Osteoblast (primary cell): Measurements from ENCODE around the gene OGFOD2. TPM values are rescaled to one million over a fixed set of nuclear protein-coding genes. Genes with fewer than 3 reads are reported as not detected.

Source experiments
- DNase-seq: peaks from one replicate; pipeline ENCODE4 v3.0.0; 2011; ENCODE audit warnings: low spot score, mixed read lengths; ENCODE audit not compliant: insufficient read length; ENCODE audit errors: missing footprints
- H2AFZ ChIP-seq: 2 replicates; pipeline ENCODE4 v1.6.0; 2011; ENCODE audit warnings: mild to moderate bottlenecking, low read length
- H3K27ac ChIP-seq: 2 replicates; pipeline ENCODE4 v1.5.1; 2011; ENCODE audit warnings: mild to moderate bottlenecking, low read depth, low read length, moderate library complexity
- H3K27me3 ChIP-seq: 2 replicates; pipeline ENCODE4 v1.6.0; 2012; ENCODE audit warnings: mild to moderate bottlenecking, control low read depth, inconsistent platforms, low read length, moderate library complexity; ENCODE audit not compliant: insufficient read depth
- H3K36me3 ChIP-seq: 2 replicates; pipeline ENCODE4 v1.5.1; 2011; ENCODE audit warnings: mild to moderate bottlenecking, low read length, control low read depth, moderate library complexity; ENCODE audit not compliant: insufficient read depth
- H3K4me1 ChIP-seq: 2 replicates; pipeline ENCODE4 v1.5.1; 2011; ENCODE audit warnings: mild to moderate bottlenecking, low read length, control low read depth, moderate library complexity; ENCODE audit not compliant: insufficient read depth
- H3K4me2 ChIP-seq: 2 replicates; pipeline ENCODE4 v1.6.0; 2011; ENCODE audit warnings: mild to moderate bottlenecking, low read length; ENCODE audit not compliant: insufficient read depth
- H3K4me3 ChIP-seq: fragments of 200-600 bp; sonication (generic); 3 replicates; pipeline ENCODE4 v1.5.1; 2012; ENCODE audit warnings: mild to moderate bottlenecking, low read length, inconsistent platforms; ENCODE audit not compliant: insufficient read depth
- H3K79me2 ChIP-seq: 2 replicates; pipeline ENCODE4 v1.6.0; 2012; ENCODE audit warnings: mild to moderate bottlenecking, low read length, control low read depth, inconsistent platforms; ENCODE audit not compliant: insufficient read depth
- H3K9me3 ChIP-seq: 2 replicates; pipeline ENCODE4 v1.5.1; 2011; ENCODE audit warnings: low read depth, low read length, control low read depth
- H4K20me1 ChIP-seq: 2 replicates; pipeline ENCODE4 v1.6.0; 2012; ENCODE audit warnings: mild to moderate bottlenecking, low read length, control low read depth; ENCODE audit not compliant: insufficient read depth
- total RNA-seq: library from RNA; depleted of rRNA; stranded (reverse); fragments of >200 nt; gene quantifications from 2 replicates; pipeline ENCODE4 v1.2.3, GENCODE V29; 2012
- TF ChIP-seq, protein P1 (sequence below): IDR thresholded peaks from 2 replicates; pipeline ENCODE4 v1.5.1; 2011; ENCODE audit warnings: mild to moderate bottlenecking, low read depth, low read length, moderate library complexity; ENCODE audit errors: extremely low read depth

Gene OGFOD2
- total RNA-seq, 1 donor: 6.5 TPM

DNA sequence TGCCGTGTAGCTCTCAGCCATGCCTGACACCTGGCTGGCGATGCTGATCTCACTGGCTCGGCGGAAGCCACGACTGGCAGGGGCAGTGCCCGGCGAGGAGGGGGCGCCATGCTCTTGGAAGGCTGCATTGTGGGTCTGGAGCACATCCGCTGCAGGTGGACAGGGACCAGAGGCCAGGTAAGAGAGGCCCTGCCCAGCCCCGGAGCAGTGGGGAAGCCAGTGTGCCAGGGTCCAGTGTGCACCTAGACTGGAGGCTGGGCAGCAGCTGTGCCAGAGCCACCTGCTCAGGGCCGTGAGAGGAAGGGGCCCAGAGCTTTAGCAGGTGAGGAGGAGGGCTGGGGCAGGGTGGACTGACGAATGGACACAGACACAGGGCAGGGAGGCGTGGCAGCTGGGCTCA lies 15.5 kb downstream of the OGFOD2 start:
- Histone ChIP-seq H2AFZ (no peak overlapping the region), H3K4me3 (no peak overlapping the region), H3K27me3 (no peaks in the 10 kb centered on the region), H3K27ac (no peak overlapping the region), H3K9me3 (no peaks in the 10 kb centered on the region), H3K79me2 (no peaks in the 10 kb centered on the region), H4K20me1 (no peaks in the 10 kb centered on the region), H3K4me2 (no peak overlapping the region), H3K36me3 (peaks cover 4% of the 10 kb centered on the region), H3K4me1 (no peaks in the 10 kb centered on the region)
- DNase-seq: peak; percentile 73
- TF ChIP-seq, protein P1, sequence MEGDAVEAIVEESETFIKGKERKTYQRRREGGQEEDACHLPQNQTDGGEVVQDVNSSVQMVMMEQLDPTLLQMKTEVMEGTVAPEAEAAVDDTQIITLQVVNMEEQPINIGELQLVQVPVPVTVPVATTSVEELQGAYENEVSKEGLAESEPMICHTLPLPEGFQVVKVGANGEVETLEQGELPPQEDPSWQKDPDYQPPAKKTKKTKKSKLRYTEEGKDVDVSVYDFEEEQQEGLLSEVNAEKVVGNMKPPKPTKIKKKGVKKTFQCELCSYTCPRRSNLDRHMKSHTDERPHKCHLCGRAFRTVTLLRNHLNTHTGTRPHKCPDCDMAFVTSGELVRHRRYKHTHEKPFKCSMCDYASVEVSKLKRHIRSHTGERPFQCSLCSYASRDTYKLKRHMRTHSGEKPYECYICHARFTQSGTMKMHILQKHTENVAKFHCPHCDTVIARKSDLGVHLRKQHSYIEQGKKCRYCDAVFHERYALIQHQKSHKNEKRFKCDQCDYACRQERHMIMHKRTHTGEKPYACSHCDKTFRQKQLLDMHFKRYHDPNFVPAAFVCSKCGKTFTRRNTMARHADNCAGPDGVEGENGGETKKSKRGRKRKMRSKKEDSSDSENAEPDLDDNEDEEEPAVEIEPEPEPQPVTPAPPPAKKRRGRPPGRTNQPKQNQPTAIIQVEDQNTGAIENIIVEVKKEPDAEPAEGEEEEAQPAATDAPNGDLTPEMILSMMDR: no peak

DNA sequence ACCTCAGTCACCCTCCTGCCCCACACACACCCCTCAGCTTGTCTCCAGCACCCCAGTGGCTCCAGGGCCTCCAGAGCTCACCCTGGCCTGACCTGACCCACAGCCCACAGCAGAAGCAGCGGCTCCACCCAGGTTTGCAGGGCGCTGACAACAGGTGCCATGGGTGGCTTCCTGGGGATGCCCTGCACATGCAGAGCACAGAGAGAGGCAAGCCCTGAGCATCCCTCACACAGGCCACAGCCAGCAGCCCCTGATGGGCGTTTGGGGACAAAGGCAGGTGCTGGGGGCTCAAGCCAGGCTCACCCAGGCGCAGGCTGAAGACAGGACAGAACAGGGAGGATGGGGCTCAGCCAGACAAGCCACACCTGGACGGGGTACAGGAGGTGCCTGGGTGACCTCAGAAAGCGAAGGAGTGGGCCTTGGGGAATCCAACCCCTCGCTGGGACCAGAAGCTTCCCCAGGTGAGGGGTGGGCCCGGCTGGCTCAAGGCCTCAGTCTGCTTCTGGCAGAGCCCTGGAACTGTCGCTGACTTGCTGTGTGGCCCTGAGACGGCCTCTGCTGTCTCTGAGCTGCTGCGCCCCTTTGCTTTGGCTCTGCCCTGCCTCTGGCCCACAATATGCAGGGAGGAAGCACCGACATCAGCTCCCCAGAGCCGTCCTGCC lies 16.0 kb downstream of the OGFOD2 start:
- TF ChIP-seq, protein P1: no peak
- Histone ChIP-seq H3K27me3 (no peaks in the 10 kb centered on the region), H3K4me3 (no peak overlapping the region), H3K9me3 (no peaks in the 10 kb centered on the region), H3K36me3 (no peaks in the 10 kb centered on the region), H4K20me1 (no peaks in the 10 kb centered on the region), H3K27ac (no peak overlapping the region), H3K4me2 (no peak overlapping the region), H3K79me2 (no peaks in the 10 kb centered on the region), H2AFZ (no peak overlapping the region), H3K4me1 (no peaks in the 10 kb centered on the region)
- peak; percentile 84 for DNase-seq

DNA sequence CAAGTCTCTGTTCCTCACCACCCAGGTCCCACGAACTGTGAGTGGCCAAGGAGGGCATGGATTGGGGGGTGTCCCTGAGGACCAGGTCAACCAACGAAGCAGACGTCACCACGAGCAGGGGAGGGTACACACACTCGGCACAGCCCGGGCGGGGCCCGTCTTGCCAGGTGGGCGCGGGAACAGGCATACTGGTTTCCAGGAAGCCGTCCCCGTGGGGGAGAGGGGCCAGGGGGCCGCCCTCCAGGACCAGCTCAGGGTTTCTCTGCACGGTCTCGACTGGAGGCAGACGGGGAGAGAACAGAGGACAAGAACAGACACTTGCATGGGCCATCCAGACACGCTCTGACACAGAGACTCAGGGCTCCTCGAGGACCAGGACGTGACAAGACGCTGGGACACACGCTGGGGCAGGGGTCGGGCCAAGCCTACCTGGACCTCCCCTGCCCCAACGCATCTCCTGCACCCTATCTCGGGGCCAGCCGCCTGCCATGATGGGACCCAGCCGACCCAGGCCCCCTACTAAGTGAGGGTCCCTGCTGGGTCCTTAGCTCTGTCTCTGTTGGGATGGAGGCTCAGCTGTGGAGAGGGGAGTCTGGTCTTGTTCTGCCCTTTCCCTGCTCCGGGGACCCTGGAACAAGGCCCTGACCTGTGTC lies 16.7 kb downstream of the OGFOD2 start:
- no peaks in the 10 kb centered on the region for H3K4me1 ChIP-seq
- no peaks in the 10 kb centered on the region for H3K27me3 ChIP-seq
- no peak overlapping the region for H2AFZ ChIP-seq
- DNase-seq: peak; percentile 80
- H3K4me2 ChIP-seq: no peak overlapping the region
- no peaks in the 10 kb centered on the region for H3K9me3 ChIP-seq
- H3K4me3 ChIP-seq: no peak overlapping the region
- H3K27ac ChIP-seq: no peak overlapping the region
- no peaks in the 10 kb centered on the region for H3K79me2 ChIP-seq
- H4K20me1 ChIP-seq: no peaks in the 10 kb centered on the region
- TF ChIP-seq, protein P1: no peak
- no peaks in the 10 kb centered on the region for H3K36me3 ChIP-seq

DNA sequence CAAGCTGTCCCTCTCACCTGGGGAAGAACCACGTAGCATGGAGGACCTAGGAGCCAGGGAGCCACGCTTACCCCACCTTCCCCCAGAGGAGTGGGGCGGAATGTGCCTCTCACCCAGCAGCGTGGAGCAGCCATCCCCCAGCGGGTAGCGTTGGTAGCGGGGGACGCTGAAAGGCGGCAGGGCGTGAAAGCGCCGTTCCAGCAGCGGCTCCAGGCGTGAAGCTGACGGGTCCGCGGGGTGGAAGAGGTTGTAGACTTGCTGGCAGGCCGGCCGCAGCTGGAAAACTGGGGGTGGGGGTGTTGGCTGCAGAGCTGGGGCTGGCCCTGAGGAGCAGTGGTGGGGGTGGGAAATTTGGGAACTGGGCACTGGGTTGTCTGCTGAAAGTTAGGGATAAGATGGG lies 17.3 kb downstream of the OGFOD2 start:
- no peaks in the 10 kb centered on the region for H3K4me1 ChIP-seq
- no peaks in the 10 kb centered on the region for H3K9me3 ChIP-seq
- no peak overlapping the region for H2AFZ ChIP-seq
- H3K4me3 ChIP-seq: no peak overlapping the region
- no peaks in the 10 kb centered on the region for H3K36me3 ChIP-seq
- TF ChIP-seq, protein P1: no peak
- no peak overlapping the region for H3K27ac ChIP-seq
- no peaks in the 10 kb centered on the region for H3K79me2 ChIP-seq
- no peak overlapping the region for H3K4me2 ChIP-seq
- H4K20me1 ChIP-seq: no peaks in the 10 kb centered on the region
- DNase-seq: peak; percentile 69
- no peaks in the 10 kb centered on the region for H3K27me3 ChIP-seq
